Measurements from ENCODE around the gene HAND2.

The HAND2 gene

GRCh38 chr4:173529477-173530325 lies at the start of gene HAND2:
Gene HAND2 (minus strand): TSS chr4:173530229. CDS start chr4:173529289, 940 bp downstream.
- no peak for DNase-seq

GRCh38 chr4:173578956-173579355 lies 48.9 kb upstream of the HAND2 start:
- DNase-seq, result no peak

GRCh38 chr4:173577963-173578362 lies 47.9 kb upstream of the HAND2 start:
- DNase-seq, result no peak

- DNase-seq, result no peak
Measured at GRCh38 chr4:173575482-173576152, 45.6 kb upstream of the HAND2 start.

GRCh38 chr4:173573725-173574124 lies 43.7 kb upstream of the HAND2 start:
- DNase-seq, result no peak

- no peak for DNase-seq
Measured at GRCh38 chr4:173573286-173573685, 43.3 kb upstream of the HAND2 start.

DNA sequence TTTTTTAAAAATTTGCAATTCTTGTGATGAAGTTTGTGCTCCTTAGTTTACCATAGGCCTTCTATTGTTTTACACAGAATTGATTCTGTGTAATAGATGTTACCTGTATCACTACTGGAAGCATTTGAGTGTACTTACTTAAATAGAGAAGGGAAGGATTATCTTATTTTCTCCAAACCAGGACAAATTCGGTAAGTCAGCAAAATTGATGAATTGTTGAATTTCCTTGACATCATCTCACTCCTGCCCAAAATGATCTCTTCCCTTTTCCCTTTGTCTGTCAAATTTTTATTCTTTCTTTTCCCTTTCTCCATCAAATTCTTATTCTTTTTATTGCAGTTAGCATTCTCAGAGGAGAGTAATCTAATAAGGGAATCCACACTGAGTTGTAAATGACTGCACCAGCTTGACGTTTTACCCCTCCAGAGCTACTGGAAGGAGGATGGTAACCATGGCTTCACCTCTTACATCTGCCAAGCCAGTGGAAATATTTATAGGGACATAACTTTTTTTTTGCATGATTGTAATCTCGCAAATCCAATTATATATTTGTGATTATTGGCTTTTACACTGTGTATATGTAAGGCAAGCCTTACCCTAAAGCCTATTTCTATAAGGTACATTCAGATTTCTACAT lies 42.6 kb upstream of the HAND2 start:
- DNase-seq, result no peak

- DNase-seq, result no peak
Measured at GRCh38 chr4:173571620-173572019, 41.6 kb upstream of the HAND2 start.

DNA sequence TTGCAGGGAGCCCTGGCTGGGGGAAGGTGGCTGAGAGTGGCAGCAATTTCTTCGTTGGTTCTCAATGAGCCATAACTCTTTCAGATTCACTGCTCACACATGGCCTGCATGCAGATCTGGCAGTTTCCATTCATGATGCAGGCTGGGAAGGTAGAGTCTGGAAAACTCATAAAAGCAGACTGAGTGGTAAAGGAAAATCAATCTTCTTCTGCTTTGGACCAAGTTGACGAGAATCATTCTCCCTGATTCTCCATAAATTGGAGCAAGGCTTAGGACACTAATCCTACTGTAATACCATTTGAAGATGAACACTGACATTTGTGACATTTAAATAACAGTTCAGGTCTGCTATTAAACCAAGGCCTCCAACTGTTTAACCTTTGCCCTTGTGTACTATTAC lies 35.3 kb upstream of the HAND2 start:
- DNase-seq, result no peak

DNA sequence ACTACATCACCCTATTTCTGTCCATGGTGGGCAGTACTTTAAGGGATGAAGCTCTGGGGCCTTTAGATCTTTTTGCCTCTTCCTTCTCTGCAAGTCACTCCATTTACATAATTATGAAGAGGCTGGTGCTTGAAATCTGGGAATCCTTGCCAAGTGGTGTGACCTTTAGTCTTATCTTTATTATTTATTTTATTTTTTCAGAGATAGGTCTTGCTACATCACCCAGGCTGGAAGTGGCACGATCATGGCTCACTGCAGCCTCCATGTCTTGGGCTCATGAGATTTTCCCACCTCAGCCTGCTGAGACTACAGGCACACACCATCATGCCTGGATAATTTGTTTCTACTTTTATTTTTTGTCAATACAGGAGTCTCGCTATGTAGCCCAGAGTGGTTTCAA lies 34.4 kb upstream of the HAND2 start:
- DNase-seq, result no peak

DNA sequence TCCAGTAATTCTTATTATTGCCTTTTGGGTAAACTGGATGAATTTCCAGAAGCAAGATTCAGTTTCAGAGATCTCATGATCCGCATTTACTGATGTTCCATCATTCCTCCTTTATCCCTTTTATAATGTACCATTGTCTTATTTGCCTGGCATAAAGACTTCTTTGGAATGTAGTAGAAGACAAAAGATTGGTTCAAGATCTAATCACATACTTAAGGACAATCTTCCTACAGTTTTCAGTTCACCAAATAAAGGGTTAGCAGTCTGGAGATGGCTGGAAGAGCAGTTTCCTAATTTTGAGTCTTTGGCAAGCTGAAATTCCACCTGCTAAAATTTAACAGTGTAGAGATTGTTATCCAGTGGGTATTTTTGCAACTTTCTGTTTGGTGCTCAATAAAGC lies 30.9 kb upstream of the HAND2 start:
- DNase-seq, result no peak

- no peak for DNase-seq
Measured at GRCh38 chr4:173556398-173557131, 26.5 kb upstream of the HAND2 start.

GRCh38 chr4:173547889-173548288 lies 17.9 kb upstream of the HAND2 start:
- DNase-seq, result no peak

DNA sequence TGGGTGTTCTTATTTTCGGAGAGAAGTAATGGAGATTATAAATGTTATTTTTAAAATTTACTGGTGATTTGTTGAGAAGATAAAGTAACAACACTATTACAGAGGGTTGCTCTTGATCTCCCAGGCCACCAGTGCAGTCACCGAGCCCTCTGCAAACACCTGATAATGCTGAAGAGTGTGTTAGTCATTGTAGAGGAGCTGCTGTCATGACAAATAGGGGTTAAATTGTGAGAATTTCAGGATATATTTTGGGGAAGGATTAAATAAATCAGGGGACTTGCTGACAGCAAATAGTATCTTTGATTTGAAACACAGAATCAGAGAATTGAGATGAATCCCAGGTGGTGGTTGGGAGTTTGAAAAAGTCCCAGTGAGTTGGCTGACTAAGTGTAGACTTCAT lies 16.7 kb upstream of the HAND2 start:
- DNase-seq, result no peak

- DNase-seq, result no peak
Measured at GRCh38 chr4:173545440-173545839, 15.4 kb upstream of the HAND2 start.

GRCh38 chr4:173543266-173543665 lies 13.2 kb upstream of the HAND2 start:
- no peak for DNase-seq

- no peak for DNase-seq
Measured at GRCh38 chr4:173539986-173540385, 10.0 kb upstream of the HAND2 start.

GRCh38 chr4:173538909-173539445 lies 8.9 kb upstream of the HAND2 start:
- no peak for DNase-seq

- no peak for DNase-seq
Measured at GRCh38 chr4:173538148-173538908, 8.3 kb upstream of the HAND2 start.

- no peak for DNase-seq
Measured at GRCh38 chr4:173537613-173538147, 7.7 kb upstream of the HAND2 start.
